ENCODE measurements around the gene TMEM106C.

- no peak for TF ChIP-seq POLR2A (IDR thresholded peaks at IDR 0.05)
- TF ChIP-seq CTCF (IDR thresholded peaks at IDR 0.05), result no peak
- TF ChIP-seq POLR2AphosphoS5 (IDR thresholded peaks at IDR 0.05), result no peak
Observed at GRCh38 chr12:47935184-47935583, 28.2 kb upstream of the TMEM106C start.
